HG02678 (cell line): Measurements from ENCODE around the gene TMEM209.
"Not testable (repeated sequence)": the region's sequence is repeated elsewhere in the genome, so short reads cannot be mapped to it uniquely, and the experiment has no call there.

Source experiments
- ATAC-seq: cut with Tn5 transposase; IDR thresholded peaks from one replicate; pipeline ENCODE4 v1.9.1; 2021; ENCODE audit warnings: mild to moderate bottlenecking, moderate library complexity; ENCODE audit not compliant: unreplicated experiment

Gene TMEM209

DNA sequence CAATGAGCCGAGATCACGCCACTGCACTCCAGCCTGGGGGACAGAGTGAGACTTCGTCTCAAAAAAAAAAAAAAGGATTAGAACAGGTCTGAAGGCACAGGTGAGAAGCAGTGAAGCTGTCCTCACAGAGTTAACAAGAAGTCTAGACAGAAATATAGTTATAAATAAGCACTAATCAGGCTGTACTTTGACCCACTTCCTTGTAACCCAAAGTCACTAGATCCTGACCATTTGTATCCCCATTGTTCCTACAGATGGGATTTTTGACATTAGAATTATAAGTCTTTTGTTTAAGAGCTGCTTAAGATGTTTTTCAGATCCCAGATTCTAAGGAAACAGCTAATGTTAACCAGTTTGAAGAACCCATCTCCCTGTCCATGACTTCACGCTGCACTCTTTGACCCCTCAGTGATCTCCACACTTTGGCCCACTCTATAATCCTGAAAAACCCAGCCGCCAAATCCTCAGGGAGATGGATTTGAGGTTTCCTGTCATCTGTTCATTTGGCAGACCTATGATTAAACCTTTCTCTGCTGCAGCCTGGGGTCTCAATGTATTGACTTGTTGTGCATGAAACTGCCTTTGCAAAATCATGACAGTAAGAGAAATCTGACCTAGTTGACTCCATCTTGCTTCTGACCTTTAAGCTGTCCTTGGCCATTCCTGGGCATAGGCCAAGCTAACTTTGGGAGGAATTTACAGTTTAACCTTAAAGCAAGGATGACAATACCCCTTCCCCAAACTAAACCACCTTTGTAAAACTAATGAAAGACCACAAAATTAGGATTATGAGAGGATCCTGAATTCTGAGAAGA lies 13.8 kb upstream of the TMEM209 start:
- no peak for ATAC-seq

DNA sequence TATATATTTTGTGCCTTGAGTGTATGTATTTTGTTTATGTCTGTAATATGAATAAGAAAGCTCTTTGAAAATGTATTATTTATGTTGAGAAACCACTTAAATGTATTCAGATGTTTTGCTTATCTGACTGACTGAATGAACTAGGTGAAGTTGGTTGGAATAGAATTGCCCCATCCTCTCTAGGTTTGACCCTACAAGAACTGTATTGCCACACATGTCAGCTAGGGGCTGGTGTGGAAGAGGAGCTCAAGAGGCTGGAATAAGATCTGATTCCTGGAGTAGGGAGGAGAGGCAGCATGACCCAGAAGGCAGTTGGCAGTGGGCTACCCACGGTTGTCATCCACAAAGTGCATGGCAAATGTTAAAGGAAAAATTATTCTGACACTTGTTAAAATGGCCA lies 11.5 kb upstream of the TMEM209 start:
- ATAC-seq: no peak

- ATAC-seq: no peak
Measured at GRCh38 chr7:130216025-130216424, 10.8 kb upstream of the TMEM209 start.

DNA sequence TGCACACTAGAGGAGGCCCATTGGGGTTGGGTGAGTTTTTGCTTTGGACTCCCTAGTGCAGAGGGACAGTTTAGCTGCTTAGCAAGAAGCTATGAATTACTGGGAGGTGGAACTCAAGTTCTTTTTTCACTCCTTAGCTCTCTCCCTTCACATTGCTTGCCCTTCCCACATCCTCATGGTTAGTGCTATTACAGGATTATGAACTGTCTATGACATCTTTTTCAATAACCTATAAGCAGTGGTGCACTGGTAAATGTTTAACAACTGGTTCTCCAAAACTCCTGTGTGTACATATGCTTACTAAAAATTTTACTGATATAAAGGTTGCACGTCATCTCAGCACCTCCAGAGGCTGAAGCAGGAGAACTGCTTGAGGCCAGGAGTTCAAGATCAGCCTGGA lies 8.6 kb upstream of the TMEM209 start:
- no peak for ATAC-seq

GRCh38 chr7:130210181-130210935 lies 5.2 kb upstream of the TMEM209 start:
- no peak for ATAC-seq

DNA sequence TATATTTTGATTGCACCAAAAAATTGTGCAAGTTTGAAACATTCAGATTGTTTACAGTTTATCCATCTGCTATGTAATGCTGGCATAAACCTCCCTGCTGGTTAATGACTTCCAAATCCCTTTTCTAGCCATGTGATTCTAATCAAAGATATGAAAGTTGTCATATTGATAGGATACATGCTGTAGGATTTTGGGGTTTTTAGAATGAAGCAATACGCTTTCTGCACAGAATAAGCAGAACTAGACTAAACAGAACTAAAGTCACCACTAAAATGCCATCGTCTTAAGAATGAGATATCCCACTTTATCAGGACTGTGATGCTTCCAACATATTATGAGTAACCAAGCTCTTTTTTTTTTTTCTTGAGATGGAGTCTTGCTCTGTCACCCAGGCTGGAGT lies 3.3 kb upstream of the TMEM209 start:
- no peak for ATAC-seq

DNA sequence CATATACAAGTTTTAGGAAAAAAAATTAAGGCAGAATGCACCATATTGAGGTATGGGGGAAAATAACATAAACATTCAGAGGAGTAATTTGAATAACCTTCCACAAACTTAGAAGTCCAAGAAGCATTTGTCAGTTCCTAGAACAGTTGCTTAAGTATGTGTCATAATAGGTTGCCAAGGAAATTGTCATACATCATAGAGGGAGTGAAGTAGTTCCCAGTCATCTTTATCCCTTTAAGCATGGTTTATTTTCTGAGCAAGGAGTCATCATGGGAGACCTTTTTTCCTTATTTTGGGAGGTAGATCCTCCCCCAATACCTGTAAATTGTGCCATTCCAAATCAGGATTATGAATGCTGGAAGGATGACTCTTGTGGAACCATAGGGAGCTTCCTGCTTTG lies 2.4 kb upstream of the TMEM209 start, which contains the start of gene SSMEM1:
Gene SSMEM1, plus strand, starts transcription at position 219 of the 400 bp plus-strand sequence. Its CDS starts 51 bp downstream, at position 270.
- ATAC-seq: no peak

DNA sequence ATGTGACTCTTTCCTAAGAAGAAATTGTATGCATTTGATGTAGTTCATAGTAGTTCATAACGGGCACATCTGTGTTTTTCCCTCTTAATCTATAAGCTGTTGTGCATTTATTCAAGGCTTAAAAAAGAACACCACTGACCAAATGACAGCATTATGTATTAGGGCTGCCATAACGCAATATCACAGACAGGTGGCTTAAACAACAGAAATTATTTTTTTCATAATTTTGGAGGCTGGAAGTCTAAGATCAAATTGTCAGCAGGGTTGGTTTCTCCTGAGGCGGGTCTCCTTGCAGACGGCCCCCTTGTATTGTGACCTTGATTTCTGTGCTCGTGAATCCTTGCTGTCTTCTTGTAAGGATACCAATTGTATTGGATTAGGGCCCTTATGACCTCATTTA lies 1.8 kb upstream of the TMEM209 start:
- no peak for ATAC-seq

DNA sequence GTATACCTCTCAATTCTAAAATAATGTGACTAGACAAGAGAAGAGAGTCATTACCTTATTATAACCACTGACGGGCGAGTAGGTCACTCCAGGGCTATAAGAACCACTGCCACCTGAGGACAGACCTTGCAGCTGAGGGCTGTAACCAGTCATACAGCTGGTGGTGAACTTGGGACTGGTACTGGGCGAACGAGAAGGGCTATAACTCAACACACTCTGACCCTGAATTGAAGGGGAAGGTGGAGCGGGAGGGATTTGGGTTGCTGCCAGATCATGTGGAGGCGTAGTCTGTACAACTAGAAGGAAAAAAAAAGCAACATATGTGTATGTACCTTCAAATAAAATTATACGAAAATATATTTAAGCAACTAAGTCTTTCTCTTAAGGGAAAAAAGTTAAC lies 3.4 kb downstream of the TMEM209 start:
- ATAC-seq: no peak

GRCh38 chr7:130197094-130197493 lies 8.1 kb downstream of the TMEM209 start:
- no peak for ATAC-seq

DNA sequence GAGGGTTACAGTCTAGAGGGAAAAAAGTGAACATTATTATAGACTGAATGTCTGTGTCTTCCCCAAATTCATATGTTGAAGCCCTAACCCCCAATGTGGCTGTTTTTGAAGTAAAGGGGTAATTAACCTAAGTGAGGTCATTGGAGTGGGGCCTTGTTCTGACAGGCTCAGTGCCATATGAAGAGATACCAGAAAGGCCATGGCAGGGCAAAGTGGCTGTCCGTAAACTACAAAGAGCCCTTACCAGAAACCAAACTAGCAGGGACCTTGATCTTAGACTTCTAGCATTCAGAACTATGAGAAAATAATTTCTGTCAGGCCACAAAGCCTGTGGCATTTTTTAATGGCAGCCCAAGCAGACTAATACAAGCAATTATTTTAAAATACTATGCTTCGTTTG lies 8.7 kb downstream of the TMEM209 start:
- ATAC-seq: no peak

- ATAC-seq: no peak
Measured at GRCh38 chr7:130195396-130195795, 9.8 kb downstream of the TMEM209 start.

DNA sequence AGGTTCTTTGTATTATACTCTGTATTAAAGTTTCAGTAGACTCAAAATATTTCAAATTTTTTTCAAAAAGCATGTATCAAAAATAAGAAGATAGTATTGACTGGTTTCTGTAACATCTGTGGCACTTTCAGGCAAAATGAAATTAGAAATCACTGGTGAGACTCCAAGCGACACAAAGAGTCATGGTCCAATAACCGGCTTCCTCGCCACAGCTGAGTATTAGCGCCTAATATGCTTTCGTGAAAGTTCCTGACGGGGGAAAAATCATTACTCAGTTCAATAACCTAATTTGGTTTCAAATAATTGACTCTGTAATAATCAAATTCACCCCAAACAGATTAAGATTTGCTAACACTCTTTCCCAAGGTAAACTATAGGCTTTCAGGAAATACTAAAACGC lies 13.4 kb downstream of the TMEM209 start:
- ATAC-seq: no peak

GRCh38 chr7:130189343-130189742 lies 15.9 kb downstream of the TMEM209 start:
- ATAC-seq: no peak

- ATAC-seq: no peak
Measured at GRCh38 chr7:130187360-130187759, 17.8 kb downstream of the TMEM209 start.

DNA sequence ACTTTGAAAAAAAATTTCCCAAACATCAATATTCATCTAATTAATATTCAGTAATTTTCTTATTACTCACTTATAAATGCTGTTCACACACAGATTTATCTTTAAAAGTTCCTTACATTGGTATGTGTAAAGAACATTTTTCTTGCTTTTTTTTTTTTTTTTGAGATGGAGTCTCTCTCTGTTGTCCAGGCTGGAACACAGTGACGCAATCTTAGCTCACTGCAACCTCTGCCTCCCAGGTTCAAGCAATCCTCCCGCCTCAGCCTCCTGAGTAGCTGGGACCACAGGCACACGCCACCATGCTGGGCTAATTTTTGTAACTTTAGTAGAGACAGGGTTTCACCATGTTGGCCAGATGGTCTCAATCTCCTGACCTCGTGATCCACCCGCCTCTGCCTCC lies 20.9 kb downstream of the TMEM209 start:
- ATAC-seq: not testable (repeated sequence)

- peak; percentile 52 for ATAC-seq
Measured at GRCh38 chr7:130182990-130183389, 22.2 kb downstream of the TMEM209 start.

DNA sequence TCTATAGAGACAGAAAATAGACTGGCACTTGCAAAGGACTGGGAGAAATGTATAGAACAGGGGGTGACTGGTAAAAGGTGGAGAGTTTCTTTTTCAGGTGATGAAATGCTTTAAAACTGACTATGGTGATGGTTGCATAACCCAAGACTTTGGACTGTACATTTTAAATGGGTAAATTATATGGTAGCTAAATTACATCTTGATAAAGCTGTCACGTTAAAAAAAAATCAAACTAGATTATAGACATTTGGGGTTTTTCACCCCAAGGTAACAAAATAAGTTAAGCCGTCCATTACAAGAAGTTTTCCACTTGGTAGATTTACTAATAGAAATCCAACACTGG lies 24.0 kb downstream of the TMEM209 start:
- ATAC-seq: no peak

GRCh38 chr7:130180571-130181262 lies 24.5 kb downstream of the TMEM209 start:
- no peak for ATAC-seq

- ATAC-seq: no peak
Measured at GRCh38 chr7:130179631-130180030, 25.6 kb downstream of the TMEM209 start.

- no peak for ATAC-seq
Measured at GRCh38 chr7:130178251-130178650, 27.0 kb downstream of the TMEM209 start.
